HCT116 (cell line): ENCODE measurements around the gene TMEM11. TPM values are rescaled to one million over a fixed set of nuclear protein-coding genes. Genes with fewer than 3 reads are reported as not detected.
"Not testable (repeated sequence)": the region's sequence is repeated elsewhere in the genome, so short reads cannot be mapped to it uniquely, and the experiment has no call there.

Experiments
- ATAC-seq: fragments of 200-7000 bp; cut with Tn5 transposase; 2 replicates; pipeline ENCODE4 v1.9.1; 2020; ENCODE audit warnings: mild to moderate bottlenecking, moderate library complexity
- BruUV-seq: library from RNA; stranded (reverse); fragments of 400-500 nt; replicated peaks from 2 replicates; lab custom pipeline; 2021; lab: Mats Ljungman, UMichigan
- CTCF ChIA-PET: fragments of 300-600 bp; sonication (Branson Sonifier 250); formaldehyde crosslinking; loops from one replicate; lab custom pipeline; 2021; ENCODE audit warnings: antibody characterized with exemption; lab: Charles Lee
- POLR2A ChIA-PET: fragments of 300-600, 350-600 bp; sonication (Branson Sonifier 250); formaldehyde crosslinking; loops from one replicate; lab custom pipeline; 2021; ENCODE audit warnings: antibody characterized with exemption; lab: Charles Lee
- RAD21 ChIA-PET, 2 experiments: fragments of 300-600 bp; sonication (Branson Sonifier 250); formaldehyde crosslinking; loops; one replicate each; lab custom pipeline; 2023; ENCODE audit warnings: low total read pairs in 2 of 2; ENCODE audit not compliant: uncharacterized antibody in 2 of 2, unreplicated experiment in 2 of 2, low non-redundant PET in 1 of 2; lab: Charles Lee
- DNase-seq: peaks from one replicate; pipeline ENCODE4 v3.0.0-alpha.2; 2010; ENCODE audit warnings: low read depth, low spot score
- H2AFZ ChIP-seq: fragments of 200-600 bp; shearing (Covaris generic), sonication (generic); 2 replicates; pipeline ENCODE4 v1.6.1; 2017; ENCODE audit warnings: low read depth, mixed run types, mixed read lengths, antibody characterized with exemption, low read length; ENCODE audit not compliant: poor library complexity, severe bottlenecking
- H3K27ac ChIP-seq: 2 replicates; pipeline ENCODE4 v1.5.1; 2012; ENCODE audit warnings: low read depth, low read length
- H3K27me3 ChIP-seq: fragments of 200-600 bp; sonication (generic); 2 replicates; pipeline ENCODE4 v1.6.1; 2016; ENCODE audit warnings: mixed run types, low read length, mixed read lengths; ENCODE audit not compliant: insufficient read depth
- H3K36me3 ChIP-seq, 2 experiments: fragments of 200-500 bp in 1 of 2; fragments of 200-600 bp in 1 of 2; sonication (Bioruptor generic) in 1 of 2; sonication (generic) in 1 of 2; 2 replicates each; pipeline versions ENCODE4 v1.5.1 to v1.6.1; 2014 to 2016; ENCODE audit warnings: low read length in 2 of 2, inconsistent platforms in 1 of 2, mixed read lengths in 1 of 2, mixed run types in 1 of 2; ENCODE audit not compliant: insufficient read depth in 2 of 2, control insufficient read depth in 1 of 2
- H3K4me1 ChIP-seq, 2 experiments: fragments of 200-600 bp in 1 of 2; sonication (generic) in 1 of 2; 2 replicates each; pipeline versions ENCODE4 v1.5.1 to v1.6.1; 2012 to 2017; ENCODE audit warnings: low read length in 2 of 2, inconsistent platforms in 1 of 2, mild to moderate bottlenecking in 1 of 2, mixed read lengths in 1 of 2, mixed run types in 1 of 2, moderate library complexity in 1 of 2; ENCODE audit not compliant: insufficient read depth in 2 of 2, control insufficient read depth in 1 of 2
- H3K4me2 ChIP-seq: fragments of 200-600 bp; sonication (generic); 2 replicates; pipeline ENCODE4 v1.6.1; 2017; ENCODE audit warnings: mixed run types, low read length, mixed read lengths
- H3K4me3 ChIP-seq, 2 experiments: fragments of 200-600 bp in 1 of 2; sonication (generic) in 1 of 2; replicated peaks in 1 of 2; 2 replicates each; pipeline ENCODE4 v1.5.1; 2011 to 2016; ENCODE audit warnings: low read length in 2 of 2, control low read depth in 1 of 2, low read depth in 1 of 2, mild to moderate bottlenecking in 1 of 2, mixed read lengths in 1 of 2, mixed run types in 1 of 2
- H3K79me2 ChIP-seq: fragments of 200-600 bp; sonication (generic); 2 replicates; pipeline ENCODE4 v1.6.1; 2017; ENCODE audit warnings: mild to moderate bottlenecking, mixed run types, low read length, moderate library complexity, mixed read lengths; ENCODE audit not compliant: insufficient read depth
- H3K9ac ChIP-seq: fragments of 200-600 bp; sonication (generic); 2 replicates; pipeline ENCODE4 v1.6.1; 2016; ENCODE audit warnings: low read length, mixed read lengths
- H3K9me2 ChIP-seq: fragments of 200-600 bp; sonication (generic), shearing (Covaris generic); 2 replicates; pipeline ENCODE4 v1.6.1; 2017; ENCODE audit warnings: mixed run types, mild to moderate bottlenecking, moderate library complexity; ENCODE audit not compliant: insufficient read depth
- H3K9me3 ChIP-seq, 2 experiments: fragments of 200-500 bp in 1 of 2; fragments of 200-600 bp in 1 of 2; sonication (Bioruptor generic) in 1 of 2; sonication (generic) in 1 of 2; 2 replicates each; pipeline ENCODE4 v1.6.1; 2014 to 2017; ENCODE audit warnings: low read length in 2 of 2, mixed read lengths in 2 of 2, inconsistent platforms in 1 of 2, low read depth in 1 of 2, mild to moderate bottlenecking in 1 of 2, mixed run types in 1 of 2, moderate library complexity in 1 of 2; ENCODE audit not compliant: control insufficient read depth in 1 of 2, insufficient read depth in 1 of 2
- H4K20me1 ChIP-seq: fragments of 200-600 bp; sonication (generic), shearing (Covaris generic); 2 replicates; pipeline ENCODE4 v1.6.1; 2017; ENCODE audit warnings: mixed run types, mild to moderate bottlenecking, moderate library complexity; ENCODE audit not compliant: insufficient read depth
- SP1 ChIP-seq: IDR thresholded peaks from 2 replicates; pipeline ENCODE4 v1.6.1; 2012; ENCODE audit warnings: low read depth
- ZFX ChIP-seq: fragments of 450-650 bp; IDR thresholded peaks from 2 replicates; pipeline ENCODE4 v1.6.1; 2017
- intact Hi-C: fragments of 100-400 bp; cut with micrococcal nuclease; formaldehyde crosslinking; loops from 2 replicates; pipeline ENCODE4 v1.10.0; 2022
- total RNA-seq: library from RNA; stranded (reverse); gene quantifications from one replicate; pipeline ENCODE4 v1.2.1, GENCODE V29; 2021; ENCODE audit not compliant: unreplicated experiment

TMEM11 gene
- total RNA-seq, 1 experiment from 2014 or later = 31.0 TPM

GRCh38 chr17:21194226-21194625 lies 19.7 kb downstream of the TMEM11 start:
- Histone ChIP-seq H4K20me1 (no peaks in the 10 kb centered on the region), H3K4me1 (peaks cover 0 to 6% of the 10 kb centered on the region in 2 experiments; a peak in 1 of 4 replicates), H3K9ac (no peak overlapping the region), H3K4me3 (no peak overlapping the region), H3K9me3 (no peaks in the 10 kb centered on the region), H3K79me2 (peaks cover 18% of the 10 kb centered on the region), H3K4me2 (no peak overlapping the region), H3K36me3 (peaks cover 2 to 16% of the 10 kb centered on the region in 2 experiments; a peak in 3 of 4 replicates), H3K9me2 (no peaks in the 10 kb centered on the region), H2AFZ (no peak overlapping the region), H3K27me3 (no peaks in the 10 kb centered on the region), H3K27ac (no peak overlapping the region)
- POLR2A ChIA-PET = interaction anchor here (0.5 kb wide), 1 partner anchor 21 kb away, joined by 3 read pairs; no protein-coding TSS in a partner anchor
- RAD21 ChIA-PET = no interaction called here
- no TSS peak for BruUV-seq
- CTCF ChIA-PET = interaction anchor here (0.9 kb wide), 1 partner anchor 24 kb away, joined by 3 read pairs; no protein-coding TSS in a partner anchor
- DNase-seq = no peak
- no peak for ATAC-seq
- no peak for TF ChIP-seq ZFX
- intact Hi-C loops = no loop called here

GRCh38 chr17:21193031-21193430 lies 20.9 kb downstream of the TMEM11 start:
- H3K9ac ChIP-seq = no peak overlapping the region

GRCh38 chr17:21192414-21192813 lies 21.5 kb downstream of the TMEM11 start:
- CTCF ChIA-PET, intact Hi-C loops, POLR2A ChIA-PET: not testable (repeated sequence)

More at GRCh38 chr17:21193031-21193430, 20.9 kb downstream of the TMEM11 start:
- POLR2A ChIA-PET = no interaction called here
- CTCF ChIA-PET = interaction anchor here (0.7 kb wide), 1 partner anchor 1769 kb away, joined by 3 read pairs; no protein-coding TSS in a partner anchor
- Histone ChIP-seq H2AFZ (no peak overlapping the region), H3K79me2 (peaks cover 8% of the 10 kb centered on the region), H3K27ac (no peak overlapping the region), H3K27me3 (no peaks in the 10 kb centered on the region), H3K4me3 (no peak overlapping the region), H3K36me3 (peaks cover 0 to 12% of the 10 kb centered on the region in 2 experiments; a peak in 2 of 4 replicates), H3K4me1 (peaks cover 0 to 6% of the 10 kb centered on the region in 2 experiments; a peak in 1 of 4 replicates), H3K9me3 (no peaks in the 10 kb centered on the region), H4K20me1 (no peaks in the 10 kb centered on the region), H3K9me2 (no peaks in the 10 kb centered on the region), H3K4me2 (no peak overlapping the region)
- ATAC-seq = no peak
- DNase-seq = no peak
- BruUV-seq = no TSS peak
- RAD21 ChIA-PET = no interaction called here
- no peak for TF ChIP-seq SP1
- TF ChIP-seq, all 23 proteins: peak for 0
- intact Hi-C loops = no loop called here

More at GRCh38 chr17:21192414-21192813, 21.5 kb downstream of the TMEM11 start:
- DNase-seq, H3K36me3 ChIP-seq, H3K9ac ChIP-seq, BruUV-seq, RAD21 ChIA-PET, H3K4me2 ChIP-seq, H4K20me1 ChIP-seq, H3K9me2 ChIP-seq, H3K27me3 ChIP-seq, H2AFZ ChIP-seq, H3K27ac ChIP-seq, H3K4me1 ChIP-seq, H3K4me3 ChIP-seq, H3K79me2 ChIP-seq, H3K9me3 ChIP-seq, ATAC-seq: not testable (repeated sequence)
